PFSK-1 (cell line): ENCODE measurements around the gene CCDC70.

Experiments
- FOXP2 ChIP-seq: optimal IDR thresholded peaks from 2 replicates; pipeline ENCODE3; 2011; ENCODE audit warnings: borderline replicate concordance, control low read depth, inconsistent platforms; ENCODE audit not compliant: insufficient read depth; ENCODE audit errors: extremely low read length, extremely low read depth
- POLR2AphosphoS5 ChIP-seq: IDR thresholded peaks from 2 replicates; pipeline ENCODE4 v1.6.1; 2012; ENCODE audit warnings: low read depth, mild to moderate bottlenecking, control low read depth, low read length, moderate library complexity
- SIN3A ChIP-seq: IDR thresholded peaks from 2 replicates; pipeline ENCODE4 v1.6.1; 2012; ENCODE audit warnings: mild to moderate bottlenecking, low read length, moderate library complexity, borderline replicate concordance; ENCODE audit not compliant: insufficient read depth
- TAF1 ChIP-seq: IDR thresholded peaks from 2 replicates; pipeline ENCODE4 v1.6.1; 2012; ENCODE audit warnings: low read length, control low read depth, borderline replicate concordance; ENCODE audit not compliant: insufficient read depth
- TF ChIP-seq, protein P1 (sequence below), 2 experiments: IDR thresholded peaks; 2 replicates each; pipeline versions ENCODE4 v1.6.1 to v1.8.0; 2011 to 2012; ENCODE audit warnings: low read depth in 2 of 2, low read length in 2 of 2, control low read depth in 1 of 2, inconsistent platforms in 1 of 2, mild to moderate bottlenecking in 1 of 2, moderate library complexity in 1 of 2; ENCODE audit not compliant: insufficient read depth in 1 of 2

The CCDC70 gene

DNA sequence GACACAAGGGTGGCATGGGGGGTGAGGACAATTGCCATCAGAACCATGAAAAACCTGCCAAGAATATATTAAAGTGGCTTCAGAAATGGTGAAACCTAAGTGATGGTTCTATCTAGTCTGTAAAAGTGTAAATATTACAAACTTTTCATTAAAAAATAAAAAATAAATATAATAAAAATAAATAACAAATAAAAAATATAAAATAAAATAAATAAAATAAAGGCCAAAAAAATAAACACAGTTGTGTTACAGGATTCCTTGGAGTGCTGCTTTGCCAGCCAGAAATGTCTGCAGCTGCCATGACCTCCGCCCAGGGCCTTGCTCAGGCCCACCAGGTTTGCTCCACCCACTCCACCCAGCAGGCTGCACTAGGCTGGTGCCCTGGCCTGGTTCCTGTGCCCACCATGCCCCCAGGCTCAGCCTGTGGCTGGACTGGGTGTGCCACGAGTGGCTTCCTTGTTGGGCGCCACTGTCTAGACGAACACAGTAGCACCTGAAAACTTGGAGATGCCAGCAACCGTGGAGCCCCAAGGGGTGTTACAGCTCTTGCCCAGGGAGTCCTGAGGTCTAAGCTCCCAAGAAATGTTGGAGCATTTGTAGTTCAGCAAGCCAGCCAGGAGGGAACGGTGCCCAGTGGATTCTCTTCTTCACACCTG lies 20.9 kb downstream of the CCDC70 start:
- TF ChIP-seq TAF1: no peak
- no peak for TF ChIP-seq SIN3A
- no peak for TF ChIP-seq POLR2AphosphoS5
- no peak for TF ChIP-seq FOXP2
- TF ChIP-seq, protein P1, sequence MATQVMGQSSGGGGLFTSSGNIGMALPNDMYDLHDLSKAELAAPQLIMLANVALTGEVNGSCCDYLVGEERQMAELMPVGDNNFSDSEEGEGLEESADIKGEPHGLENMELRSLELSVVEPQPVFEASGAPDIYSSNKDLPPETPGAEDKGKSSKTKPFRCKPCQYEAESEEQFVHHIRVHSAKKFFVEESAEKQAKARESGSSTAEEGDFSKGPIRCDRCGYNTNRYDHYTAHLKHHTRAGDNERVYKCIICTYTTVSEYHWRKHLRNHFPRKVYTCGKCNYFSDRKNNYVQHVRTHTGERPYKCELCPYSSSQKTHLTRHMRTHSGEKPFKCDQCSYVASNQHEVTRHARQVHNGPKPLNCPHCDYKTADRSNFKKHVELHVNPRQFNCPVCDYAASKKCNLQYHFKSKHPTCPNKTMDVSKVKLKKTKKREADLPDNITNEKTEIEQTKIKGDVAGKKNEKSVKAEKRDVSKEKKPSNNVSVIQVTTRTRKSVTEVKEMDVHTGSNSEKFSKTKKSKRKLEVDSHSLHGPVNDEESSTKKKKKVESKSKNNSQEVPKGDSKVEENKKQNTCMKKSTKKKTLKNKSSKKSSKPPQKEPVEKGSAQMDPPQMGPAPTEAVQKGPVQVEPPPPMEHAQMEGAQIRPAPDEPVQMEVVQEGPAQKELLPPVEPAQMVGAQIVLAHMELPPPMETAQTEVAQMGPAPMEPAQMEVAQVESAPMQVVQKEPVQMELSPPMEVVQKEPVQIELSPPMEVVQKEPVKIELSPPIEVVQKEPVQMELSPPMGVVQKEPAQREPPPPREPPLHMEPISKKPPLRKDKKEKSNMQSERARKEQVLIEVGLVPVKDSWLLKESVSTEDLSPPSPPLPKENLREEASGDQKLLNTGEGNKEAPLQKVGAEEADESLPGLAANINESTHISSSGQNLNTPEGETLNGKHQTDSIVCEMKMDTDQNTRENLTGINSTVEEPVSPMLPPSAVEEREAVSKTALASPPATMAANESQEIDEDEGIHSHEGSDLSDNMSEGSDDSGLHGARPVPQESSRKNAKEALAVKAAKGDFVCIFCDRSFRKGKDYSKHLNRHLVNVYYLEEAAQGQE (IDR thresholded peaks at IDR 0.05; ENCODE audit: insufficient read depth in 1 of 2, low read depth in 2 of 2, low read length in 2 of 2): no peak

DNA sequence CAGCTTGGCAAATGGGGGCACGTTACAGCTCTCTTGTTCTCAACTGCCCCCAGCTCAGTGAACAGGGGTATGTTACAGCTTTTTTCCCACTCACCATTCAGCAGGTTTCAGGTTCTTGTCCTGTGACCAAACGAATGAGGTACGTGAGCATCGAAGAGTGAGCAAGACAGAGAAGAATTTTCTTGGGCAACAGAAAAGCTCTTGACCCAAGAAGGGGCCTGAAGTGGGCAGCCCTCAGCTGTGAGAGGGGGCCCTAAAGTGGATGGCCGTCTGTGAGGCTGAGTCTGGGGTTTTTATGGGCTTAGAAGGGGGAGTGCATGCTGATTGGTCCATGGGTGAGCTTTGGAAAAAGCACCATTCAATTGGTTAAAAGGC lies 21.4 kb downstream of the CCDC70 start:
- TF ChIP-seq TAF1 (no peak), FOXP2 (no peak), SIN3A (no peak), POLR2AphosphoS5 (no peak)
- TF ChIP-seq, protein P1 (IDR thresholded peaks at IDR 0.05; ENCODE audit: insufficient read depth in 1 of 2, low read depth in 2 of 2, low read length in 2 of 2): no peak

DNA sequence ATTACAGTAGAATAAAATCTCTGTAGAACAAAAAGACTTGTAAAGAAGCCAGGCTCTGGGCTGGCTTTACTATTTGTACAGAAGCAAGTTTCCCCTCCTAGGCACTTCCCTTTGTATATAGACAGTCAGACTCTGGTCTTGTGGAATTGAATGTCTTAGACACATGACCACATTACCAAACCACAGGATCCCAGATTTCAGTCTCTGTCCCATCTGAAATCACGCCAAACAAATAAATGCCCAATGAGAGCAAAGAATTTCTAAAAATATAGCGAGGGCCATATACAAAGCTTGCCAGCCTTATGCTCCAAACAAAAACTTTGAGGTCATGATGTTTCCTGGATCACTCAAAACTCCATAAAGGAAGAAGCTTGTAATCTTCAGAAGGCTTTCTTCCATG lies 23.9 kb downstream of the CCDC70 start:
- TF ChIP-seq TAF1: no peak
- no peak for TF ChIP-seq SIN3A
- TF ChIP-seq FOXP2: no peak
- TF ChIP-seq, protein P1 (IDR thresholded peaks at IDR 0.05; ENCODE audit: insufficient read depth in 1 of 2, low read depth in 2 of 2, low read length in 2 of 2): no peak
- no peak for TF ChIP-seq POLR2AphosphoS5

DNA sequence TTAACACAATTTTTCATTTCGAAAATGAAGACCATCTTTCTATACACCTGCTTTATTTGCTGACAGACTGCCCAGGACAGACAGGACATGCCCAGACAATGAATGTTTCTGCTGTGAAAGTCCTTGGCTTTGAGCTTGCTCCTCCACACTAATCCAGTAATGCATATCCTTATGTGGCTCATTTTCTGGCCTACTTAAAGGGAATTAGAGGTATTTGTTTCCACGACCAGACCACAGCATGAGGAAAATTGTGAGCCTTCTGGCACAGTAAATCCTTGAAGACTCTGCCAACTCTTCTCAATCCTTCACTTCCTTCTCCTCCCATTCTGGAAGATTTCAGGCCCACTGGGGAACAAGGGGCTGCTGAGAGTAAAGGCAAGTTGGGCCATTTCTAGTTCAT lies 25.7 kb downstream of the CCDC70 start:
- TF ChIP-seq, protein P1 (IDR thresholded peaks at IDR 0.05; ENCODE audit: insufficient read depth in 1 of 2, low read depth in 2 of 2, low read length in 2 of 2): no peak
- TF ChIP-seq FOXP2: no peak
- no peak for TF ChIP-seq SIN3A
- TF ChIP-seq TAF1: no peak
- no peak for TF ChIP-seq POLR2AphosphoS5

DNA sequence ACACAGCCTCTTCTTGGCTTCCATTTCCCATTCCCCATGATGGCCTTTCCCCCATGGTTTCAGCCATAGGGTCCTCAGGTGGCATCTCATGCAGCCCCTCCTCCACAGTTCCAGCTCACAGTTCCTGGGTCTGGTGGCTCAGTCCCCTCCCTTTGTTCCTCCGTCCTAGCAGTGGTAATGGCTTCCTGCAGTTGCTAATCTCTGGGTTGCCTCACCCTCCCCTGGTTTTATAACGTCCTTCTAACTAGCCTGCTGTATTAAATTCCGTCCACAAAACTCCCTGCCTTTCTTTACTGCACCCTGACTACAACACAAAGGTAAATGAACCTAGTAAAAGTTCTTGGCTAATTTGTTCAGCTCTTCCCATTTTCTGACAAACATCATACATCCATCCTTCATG lies 30.9 kb downstream of the CCDC70 start:
- TF ChIP-seq, protein P1 (IDR thresholded peaks at IDR 0.05; ENCODE audit: insufficient read depth in 1 of 2, low read depth in 2 of 2, low read length in 2 of 2): no peak
- TF ChIP-seq SIN3A (no peak), POLR2AphosphoS5 (no peak), TAF1 (no peak), FOXP2 (no peak)
